Cardiac fibroblast (primary cell): ENCODE results near the gene PCAT6.
A peak's percentile ranks its signal among the peaks of the same experiment; 100 is the strongest.

Experiments
- DNase-seq, 2 donors: peaks; one replicate each; pipeline versions ENCODE4 v3.0.0 to v3.0.0-alpha.2; 2010; ENCODE audit warnings: low read depth in 2 of 2
- H3K4me3 ChIP-seq, 2 donors: replicated peaks in 1 of 2; 1 replicate in 1 of 2; 2 replicates in 1 of 2; pipeline ENCODE4 v1.5.1; 2011; ENCODE audit warnings: low read depth in 2 of 2, low read length in 2 of 2, mild to moderate bottlenecking in 2 of 2, moderate library complexity in 1 of 2
- CTCF ChIP-seq: IDR thresholded peaks from one replicate; pipeline ENCODE4 v1.5.1; 2011; ENCODE audit warnings: low read depth, mild to moderate bottlenecking, low read length, inconsistent platforms

PCAT6 gene

GRCh38 chr1:202858331-202858730, 47.6 kb downstream of the PCAT6 start:
- DNase-seq: peak; percentile 76 to 97
- TF ChIP-seq CTCF: no peak
- H3K4me3 ChIP-seq: no peak overlapping the region

GRCh38 chr1:202858789-202859414, 48.1 kb downstream of the PCAT6 start:
- TF ChIP-seq CTCF: no peak
- H3K4me3 ChIP-seq: no peak overlapping the region
- peak in 1 of 2 donors; percentile 80 for DNase-seq

GRCh38 chr1:202860744-202861419, 50.1 kb downstream of the PCAT6 start:
- DNase-seq: peak; percentile 18 to 24
- no peak for TF ChIP-seq CTCF

More at GRCh38 chr1:202860744-202861419, 50.1 kb downstream of the PCAT6 start:
- H3K4me3 ChIP-seq: peak overlapping the region; percentile 66 to 67
